Measurements from ENCODE around the gene ARID3B. TPM values are rescaled to one million over a fixed set of nuclear protein-coding genes. Genes with fewer than 3 reads are reported as not detected.

Gene ARID3B
- polyA plus RNA-seq, 2 of the 4 experiments (the other 2 are of a cell fraction) = 2.3 TPM

DNA sequence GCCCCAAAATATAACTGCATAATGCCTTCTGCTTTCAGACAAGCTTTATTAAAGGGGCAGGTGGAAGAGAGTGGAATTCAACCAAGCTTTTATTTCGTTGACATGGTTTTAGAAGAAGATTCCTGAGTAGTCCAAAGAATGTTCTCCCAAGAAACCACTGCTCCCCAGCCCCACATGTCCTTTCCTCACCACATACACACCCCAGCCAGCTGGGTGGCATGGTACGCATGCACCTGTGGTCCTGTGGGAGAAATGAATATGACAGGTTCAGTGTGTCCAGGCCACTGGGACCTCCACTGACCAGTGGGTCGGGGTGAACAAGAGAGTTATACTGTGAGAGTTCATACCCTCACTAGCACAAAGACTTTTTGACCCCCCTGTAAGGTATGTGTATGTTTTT, 30.2 kb downstream of the ARID3B start:
- ATAC-seq (no peak), DNase-seq (ENCODE audit: low read depth in 1 of 2, low spot score in 1 of 2) (no peak), FAIRE-seq (no peak)
- Histone ChIP-seq H3K27ac (no peak overlapping the region), H3K9me3 (no peaks in the 10 kb centered on the region), H3K4me2 (no peak overlapping the region), H3K4me1 (no peaks in the 10 kb centered on the region), H3K4me3 (no peak overlapping the region)
- 78% methylated on average over 3 of the region's 3 CpGs for WGBS (ENCODE audit: missing lambda C conversion rate)
- ChIA-PET CTCF (interaction anchor here (0.8 kb wide), 1 partner anchor 93 kb away, joined by 3 read pairs; no protein-coding TSS in a partner anchor), POLR2A (no interaction called here)
- TF ChIP-seq ZFP36 (IDR thresholded peaks at IDR 0.05; ENCODE audit: borderline replicate concordance, partially characterized antibody) (no peak), FOSB (CRISPR knock-in tag; IDR thresholded peaks at IDR 0.05) (no peak), MAZ (IDR thresholded peaks at IDR 0.05; ENCODE audit: borderline replicate concordance, low read depth, low read length) (no peak), HOXA7 (CRISPR knock-in tag; IDR thresholded peaks at IDR 0.05) (no peak), KDM1A (IDR thresholded peaks at IDR 0.05; ENCODE audit: low read depth) (no peak), HOXB5 (CRISPR knock-in tag; IDR thresholded peaks at IDR 0.05) (no peak), SREBF2 (IDR thresholded peaks at IDR 0.05) (no peak), RCOR1 (IDR thresholded peaks at IDR 0.05; ENCODE audit: low read depth, low read length) (no peak), ELK1 (IDR thresholded peaks at IDR 0.05; ENCODE audit: low read depth, low read length) (no peak), HEYL (CRISPR knock-in tag; IDR thresholded peaks at IDR 0.05) (no peak), NR3C1 (IDR thresholded peaks at IDR 0.05) (no peak), TFCP2L1 (CRISPR knock-in tag; IDR thresholded peaks at IDR 0.05) (no peak), ESRRA (IDR thresholded peaks at IDR 0.05; ENCODE audit: borderline replicate concordance, low read length) (no peak), CHD2 (IDR thresholded peaks at IDR 0.05; ENCODE audit: low read length, partially characterized antibody) (no peak)
- TF ChIP-seq, protein P1, sequence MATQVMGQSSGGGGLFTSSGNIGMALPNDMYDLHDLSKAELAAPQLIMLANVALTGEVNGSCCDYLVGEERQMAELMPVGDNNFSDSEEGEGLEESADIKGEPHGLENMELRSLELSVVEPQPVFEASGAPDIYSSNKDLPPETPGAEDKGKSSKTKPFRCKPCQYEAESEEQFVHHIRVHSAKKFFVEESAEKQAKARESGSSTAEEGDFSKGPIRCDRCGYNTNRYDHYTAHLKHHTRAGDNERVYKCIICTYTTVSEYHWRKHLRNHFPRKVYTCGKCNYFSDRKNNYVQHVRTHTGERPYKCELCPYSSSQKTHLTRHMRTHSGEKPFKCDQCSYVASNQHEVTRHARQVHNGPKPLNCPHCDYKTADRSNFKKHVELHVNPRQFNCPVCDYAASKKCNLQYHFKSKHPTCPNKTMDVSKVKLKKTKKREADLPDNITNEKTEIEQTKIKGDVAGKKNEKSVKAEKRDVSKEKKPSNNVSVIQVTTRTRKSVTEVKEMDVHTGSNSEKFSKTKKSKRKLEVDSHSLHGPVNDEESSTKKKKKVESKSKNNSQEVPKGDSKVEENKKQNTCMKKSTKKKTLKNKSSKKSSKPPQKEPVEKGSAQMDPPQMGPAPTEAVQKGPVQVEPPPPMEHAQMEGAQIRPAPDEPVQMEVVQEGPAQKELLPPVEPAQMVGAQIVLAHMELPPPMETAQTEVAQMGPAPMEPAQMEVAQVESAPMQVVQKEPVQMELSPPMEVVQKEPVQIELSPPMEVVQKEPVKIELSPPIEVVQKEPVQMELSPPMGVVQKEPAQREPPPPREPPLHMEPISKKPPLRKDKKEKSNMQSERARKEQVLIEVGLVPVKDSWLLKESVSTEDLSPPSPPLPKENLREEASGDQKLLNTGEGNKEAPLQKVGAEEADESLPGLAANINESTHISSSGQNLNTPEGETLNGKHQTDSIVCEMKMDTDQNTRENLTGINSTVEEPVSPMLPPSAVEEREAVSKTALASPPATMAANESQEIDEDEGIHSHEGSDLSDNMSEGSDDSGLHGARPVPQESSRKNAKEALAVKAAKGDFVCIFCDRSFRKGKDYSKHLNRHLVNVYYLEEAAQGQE (IDR thresholded peaks at IDR 0.05) = no peak

GRCh38 chr15:74573987-74574386, 33.0 kb downstream of the ARID3B start:
- no peaks in the 10 kb centered on the region for H3K9me3 ChIP-seq
- CTCF ChIA-PET = no interaction called here
- no peak overlapping the region for H3K4me2 ChIP-seq
- H3K4me3 ChIP-seq = no peak overlapping the region
- H3K4me1 ChIP-seq = no peaks in the 10 kb centered on the region
- H3K27ac ChIP-seq = no peak overlapping the region
- ATAC-seq = no peak
- no peak for TF ChIP-seq NPAS2 (CRISPR knock-in tag; IDR thresholded peaks at IDR 0.05; ENCODE audit: borderline replicate concordance)
- no peak for TF ChIP-seq NFE2L2 (conservative IDR thresholded peaks at IDR 0.05; ENCODE audit: low read length)
- TF ChIP-seq ESRRA (IDR thresholded peaks at IDR 0.05; ENCODE audit: borderline replicate concordance, low read length) = no peak
- no peak for TF ChIP-seq MAZ (IDR thresholded peaks at IDR 0.05; ENCODE audit: borderline replicate concordance, low read depth, low read length)
- TF ChIP-seq NR3C1 (IDR thresholded peaks at IDR 0.05) = no peak
- TF ChIP-seq HES2 (IDR thresholded peaks at IDR 0.05) = no peak
- TF ChIP-seq KDM1A (IDR thresholded peaks at IDR 0.05; ENCODE audit: low read depth) = no peak
- no peak for TF ChIP-seq JUNB (IDR thresholded peaks at IDR 0.05)
- no peak for TF ChIP-seq RARB (CRISPR knock-in tag; IDR thresholded peaks at IDR 0.05)
- no peak for TF ChIP-seq EHF (CRISPR knock-in tag; IDR thresholded peaks at IDR 0.05)
- no peak for TF ChIP-seq MAX (IDR thresholded peaks at IDR 0.05)
- TF ChIP-seq, protein P2, sequence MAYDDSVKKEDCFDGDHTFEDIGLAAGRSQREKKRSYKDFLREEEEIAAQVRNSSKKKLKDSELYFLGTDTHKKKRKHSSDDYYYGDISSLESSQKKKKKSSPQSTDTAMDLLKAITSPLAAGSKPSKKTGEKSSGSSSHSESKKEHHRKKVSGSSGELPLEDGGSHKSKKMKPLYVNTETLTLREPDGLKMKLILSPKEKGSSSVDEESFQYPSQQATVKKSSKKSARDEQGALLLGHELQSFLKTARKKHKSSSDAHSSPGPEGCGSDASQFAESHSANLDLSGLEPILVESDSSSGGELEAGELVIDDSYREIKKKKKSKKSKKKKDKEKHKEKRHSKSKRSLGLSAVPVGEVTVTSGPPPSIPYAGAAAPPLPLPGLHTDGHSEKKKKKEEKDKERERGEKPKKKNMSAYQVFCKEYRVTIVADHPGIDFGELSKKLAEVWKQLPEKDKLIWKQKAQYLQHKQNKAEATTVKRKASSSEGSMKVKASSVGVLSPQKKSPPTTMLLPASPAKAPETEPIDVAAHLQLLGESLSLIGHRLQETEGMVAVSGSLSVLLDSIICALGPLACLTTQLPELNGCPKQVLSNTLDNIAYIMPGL (CRISPR knock-in tag; IDR thresholded peaks at IDR 0.05; ENCODE audit: borderline replicate concordance) = no peak
- TF ChIP-seq BHLHE40 (IDR thresholded peaks at IDR 0.05; ENCODE audit: low read depth, low read length) = no peak
- TF ChIP-seq ZSCAN20 (CRISPR knock-in tag; IDR thresholded peaks at IDR 0.05) = no peak
- TF ChIP-seq CHD2 (IDR thresholded peaks at IDR 0.05; ENCODE audit: low read length, partially characterized antibody) = no peak
- no peak for TF ChIP-seq PBX3 (IDR thresholded peaks at IDR 0.05)
- TF ChIP-seq, protein P1 (IDR thresholded peaks at IDR 0.05) = no peak
- TF ChIP-seq TFCP2L1 (CRISPR knock-in tag; IDR thresholded peaks at IDR 0.05) = no peak
- TF ChIP-seq SREBF2 (IDR thresholded peaks at IDR 0.05) = no peak
- no peak for FAIRE-seq
- POLR2A ChIA-PET = no interaction called here
- WGBS (ENCODE audit: missing lambda C conversion rate) = 95% methylated on average over 4 of the region's 4 CpGs
- no peak for DNase-seq (ENCODE audit: low read depth in 1 of 2, low spot score in 1 of 2)

Measured in A549 (cell line).